M059J (cell line): ENCODE results near the gene KRT82. TPM values are rescaled to one million over a fixed set of nuclear protein-coding genes. Genes with fewer than 3 reads are reported as not detected.

ENCODE experiments used
- DNase-seq: peaks from one replicate; pipeline ENCODE4 v3.0.0-alpha.2; 2012; ENCODE audit warnings: low read depth
- total RNA-seq: library from RNA; depleted of rRNA; stranded (reverse); fragments of >200 nt; shearing (Covaris generic); gene quantifications from 2 replicates; pipeline ENCODE4 v1.2.3, GENCODE V29; 2014

The KRT82 gene
- total RNA-seq, 1 experiment from 2014 or later: not detected

- DNase-seq: peak; percentile 77
Observed at GRCh38 chr12:52436000-52436827, 30.1 kb upstream of the KRT82 start.

- no peak for DNase-seq
Observed at GRCh38 chr12:52435659-52435999, 29.5 kb upstream of the KRT82 start.

GRCh38 chr12:52434760-52435530 lies 28.8 kb upstream of the KRT82 start:
- peak; percentile 63 for DNase-seq

- peak; percentile 56 for DNase-seq
Observed at GRCh38 chr12:52434081-52434733, 28.1 kb upstream of the KRT82 start, which contains the start of gene KRT75. TSS of gene KRT75 (minus strand) at chr12:52434371. CDS start at chr12:52434304, 67 bp downstream.

GRCh38 chr12:52433501-52434080 lies 27.5 kb upstream of the KRT82 start:
- no peak for DNase-seq

- no peak for DNase-seq
Observed at GRCh38 chr12:52432559-52433207, 26.5 kb upstream of the KRT82 start.

GRCh38 chr12:52428121-52428520 lies 22.0 kb upstream of the KRT82 start:
- DNase-seq: no peak

- no peak for DNase-seq
Observed at GRCh38 chr12:52427083-52427482, 20.9 kb upstream of the KRT82 start.

- no peak for DNase-seq
Observed at GRCh38 chr12:52426034-52426433, 19.9 kb upstream of the KRT82 start.

- DNase-seq: no peak
Observed at GRCh38 chr12:52425466-52425865, 19.3 kb upstream of the KRT82 start.

GRCh38 chr12:52423661-52424500 lies 17.7 kb upstream of the KRT82 start:
- DNase-seq: peak; percentile 37

- no peak for DNase-seq
Observed at GRCh38 chr12:52423035-52423434, 16.9 kb upstream of the KRT82 start.

- DNase-seq: peak; percentile 59
Observed at GRCh38 chr12:52419656-52420055, 13.5 kb upstream of the KRT82 start.

- no peak for DNase-seq
Observed at GRCh38 chr12:52418576-52419110, 12.5 kb upstream of the KRT82 start.

GRCh38 chr12:52417740-52418139 lies 11.6 kb upstream of the KRT82 start:
- DNase-seq: no peak

- DNase-seq: no peak
Observed at GRCh38 chr12:52416795-52417194, 10.7 kb upstream of the KRT82 start.

GRCh38 chr12:52415870-52416750 lies 10.0 kb upstream of the KRT82 start:
- peak; percentile 92 for DNase-seq

- DNase-seq: no peak
Observed at GRCh38 chr12:52414936-52415335, 8.8 kb upstream of the KRT82 start.

- DNase-seq: no peak
Observed at GRCh38 chr12:52413782-52414345, 7.7 kb upstream of the KRT82 start.
